IMR-90 (cell line): ENCODE results near the gene MTG1. TPM values are rescaled to one million over a fixed set of nuclear protein-coding genes. Genes with fewer than 3 reads are reported as not detected.

Experiments
- ATAC-seq: fragments of 200-7000 bp; cut with Tn5 transposase; 2 replicates; pipeline ENCODE4 v1.9.1; 2020; ENCODE audit warnings: low read depth, mild to moderate bottlenecking, moderate library complexity
- BruUV-seq: library from RNA; stranded (reverse); fragments of 400-500 nt; replicated peaks from 2 replicates; lab custom pipeline; 2021; lab: Mats Ljungman, UMichigan
- CTCF ChIA-PET: fragments of 300-600 bp; formaldehyde crosslinking; extraction: SDS; loops from one replicate; lab custom pipeline; 2021; ENCODE audit warnings: antibody characterized with exemption; lab: Yijun Ruan, JAX
- POLR2A ChIA-PET: fragments of 300-600 bp; sonication (Branson Sonifier 250); formaldehyde crosslinking; loops from one replicate; lab custom pipeline; 2022; ENCODE audit warnings: antibody characterized with exemption; ENCODE audit not compliant: unreplicated experiment; lab: Charles Lee
- DNase-seq: peaks from one replicate; pipeline ENCODE4 v3.0.0; 2013
- H2AFZ ChIP-seq: replicated peaks from 2 replicates; pipeline ENCODE3; 2013; ENCODE audit warnings: low read length, mild to moderate bottlenecking; ENCODE audit not compliant: poor library complexity
- H2AK5ac ChIP-seq: 2 replicates; pipeline ENCODE4 v1.6.1; 2013; ENCODE audit warnings: low read depth, low read length, inconsistent platforms
- H2AK9ac ChIP-seq: replicated peaks from 2 replicates; pipeline ENCODE3; 2013; ENCODE audit warnings: mild to moderate bottlenecking, low read depth, low read length, moderate library complexity; ENCODE audit not compliant: poor library complexity
- H2BK120ac ChIP-seq: 2 replicates; pipeline ENCODE4 v1.6.1; 2013; ENCODE audit warnings: low read depth, low read length, inconsistent platforms
- H2BK15ac ChIP-seq: 3 replicates; pipeline ENCODE4 v1.6.1; 2013; ENCODE audit warnings: low read depth, low read length, inconsistent platforms
- H2BK20ac ChIP-seq: 2 replicates; pipeline ENCODE4 v1.6.1; 2013; ENCODE audit warnings: low read depth, mild to moderate bottlenecking, inconsistent platforms, low read length, moderate library complexity
- H2BK5ac ChIP-seq: 2 replicates; pipeline ENCODE4 v1.6.1; 2013; ENCODE audit warnings: mild to moderate bottlenecking, low read depth, low read length, inconsistent platforms; ENCODE audit not compliant: poor library complexity, severe bottlenecking
- H3K14ac ChIP-seq: replicated peaks from 2 replicates; pipeline ENCODE4 v1.6.1; 2013; ENCODE audit warnings: low read depth, low read length, inconsistent platforms
- H3K18ac ChIP-seq: 2 replicates; pipeline ENCODE4 v1.6.1; 2013; ENCODE audit warnings: low read depth, low read length, control low read depth
- H3K23ac ChIP-seq: 2 replicates; pipeline ENCODE4 v1.6.1; 2013; ENCODE audit warnings: low read depth, low read length, inconsistent platforms
- H3K27ac ChIP-seq: 2 replicates; pipeline ENCODE4 v1.5.1; 2013; ENCODE audit warnings: mild to moderate bottlenecking, control low read depth, low read length; ENCODE audit not compliant: insufficient read depth
- H3K27me3 ChIP-seq: 2 replicates; pipeline ENCODE4 v1.6.1; 2013; ENCODE audit warnings: low read length; ENCODE audit not compliant: control insufficient read depth, insufficient read depth
- H3K36me3 ChIP-seq: 2 replicates; pipeline ENCODE4 v1.6.1; 2013; ENCODE audit warnings: low read length, mixed read lengths; ENCODE audit not compliant: control insufficient read depth, insufficient read depth
- H3K4ac ChIP-seq: 2 replicates; pipeline ENCODE4 v1.6.1; 2013; ENCODE audit warnings: low read depth, low read length, inconsistent platforms
- H3K4me1 ChIP-seq: 2 replicates; pipeline ENCODE4 v1.6.1; 2013; ENCODE audit warnings: low read length, mixed read lengths; ENCODE audit not compliant: control insufficient read depth, insufficient read depth
- H3K4me2 ChIP-seq: 2 replicates; pipeline ENCODE4 v1.6.1; 2013; ENCODE audit warnings: low read depth, mild to moderate bottlenecking, control low read depth, low read length, moderate library complexity
- H3K4me3 ChIP-seq: 2 replicates; pipeline ENCODE4 v1.5.1; 2013; ENCODE audit warnings: low read depth, mild to moderate bottlenecking, control low read depth, low read length, moderate library complexity; ENCODE audit not compliant: insufficient read depth
- H3K56ac ChIP-seq: 2 replicates; pipeline ENCODE4 v1.6.1; 2013; ENCODE audit warnings: low read length, inconsistent platforms; ENCODE audit not compliant: insufficient read depth; ENCODE audit errors: extremely low read depth
- H3K79me1 ChIP-seq, 2 experiments: 2 replicates each; pipeline ENCODE4 v1.6.1; 2013; ENCODE audit warnings: low read length in 2 of 2, inconsistent platforms in 1 of 2, low read depth in 1 of 2
- H3K9ac ChIP-seq: 2 replicates; pipeline ENCODE4 v1.6.1; 2013; ENCODE audit warnings: low read depth, low read length, control low read depth
- H3K9me1 ChIP-seq: 2 replicates; pipeline ENCODE4 v1.6.1; 2013; ENCODE audit warnings: low read length, inconsistent platforms; ENCODE audit not compliant: insufficient read depth
- H3K9me3 ChIP-seq: 2 replicates; pipeline ENCODE4 v1.6.1; 2013; ENCODE audit warnings: low read length; ENCODE audit not compliant: control insufficient read depth, insufficient read depth
- H4K20me1 ChIP-seq: 2 replicates; pipeline ENCODE4 v1.6.1; 2013; ENCODE audit warnings: low read length, inconsistent platforms; ENCODE audit not compliant: insufficient read depth
- H4K5ac ChIP-seq: 2 replicates; pipeline ENCODE4 v1.6.1; 2013; ENCODE audit warnings: mild to moderate bottlenecking, low read depth, low read length, control low read depth
- H4K8ac ChIP-seq, 2 experiments: 2 replicates each; pipeline ENCODE4 v1.6.1; 2013; ENCODE audit warnings: low read depth in 2 of 2, low read length in 2 of 2, control low read depth in 1 of 2, inconsistent platforms in 1 of 2
- H4K91ac ChIP-seq: 2 replicates; pipeline ENCODE4 v1.6.1; 2013; ENCODE audit warnings: low read depth, low read length, inconsistent platforms; ENCODE audit not compliant: insufficient read depth
- CEBPB ChIP-seq: IDR thresholded peaks from 2 replicates; pipeline ENCODE4 v1.6.1; 2012; ENCODE audit warnings: low read depth, low read length, improper control_type of control experiment
- CHD1 ChIP-seq: IDR thresholded peaks from 2 replicates; pipeline ENCODE4 v1.6.1; 2012; ENCODE audit warnings: low read depth, low read length, improper control_type of control experiment
- ELK1 ChIP-seq: fragments of 150-350 bp; IDR thresholded peaks from 2 replicates; pipeline ENCODE4 v1.6.1; 2016; ENCODE audit warnings: low read depth, mild to moderate bottlenecking, low read length, moderate library complexity, borderline replicate concordance
- FOS ChIP-seq: fragments of 150-350 bp; IDR thresholded peaks from 2 replicates; pipeline ENCODE4 v1.6.1; 2016; ENCODE audit warnings: low read depth, low read length
- MAFK ChIP-seq: IDR thresholded peaks from 2 replicates; pipeline ENCODE4 v1.6.1; 2012; ENCODE audit warnings: low read depth, low read length, improper control_type of control experiment
- MAZ ChIP-seq: IDR thresholded peaks from 2 replicates; pipeline ENCODE4 v1.6.1; 2012; ENCODE audit warnings: low read depth, mild to moderate bottlenecking, low read length, improper control_type of control experiment, moderate library complexity, borderline replicate concordance
- MXI1 ChIP-seq: IDR thresholded peaks from 2 replicates; pipeline ENCODE4 v1.6.1; 2012; ENCODE audit warnings: low read depth, mild to moderate bottlenecking, low read length, moderate library complexity, borderline replicate concordance
- NFE2L2 ChIP-seq: fragments of 150-350 bp; IDR thresholded peaks from 2 replicates; pipeline ENCODE4 v1.6.1; 2016; ENCODE audit warnings: low read depth, mild to moderate bottlenecking, low read length
- POLR2A ChIP-seq: IDR thresholded peaks from 2 replicates; pipeline ENCODE4 v1.6.1; 2012; ENCODE audit warnings: mild to moderate bottlenecking, low read depth, low read length
- RAD21 ChIP-seq: IDR thresholded peaks from 2 replicates; pipeline ENCODE4 v1.6.1; 2012; ENCODE audit warnings: low read length, improper control_type of control experiment
- RCOR1 ChIP-seq: IDR thresholded peaks from 2 replicates; pipeline ENCODE4 v1.6.1; 2012; ENCODE audit warnings: mild to moderate bottlenecking, low read length, improper control_type of control experiment; ENCODE audit not compliant: insufficient replicate concordance
- RFX5 ChIP-seq: IDR thresholded peaks from 2 replicates; pipeline ENCODE4 v1.8.0; 2012; ENCODE audit warnings: low read depth, mild to moderate bottlenecking, low read length, moderate library complexity
- SMC3 ChIP-seq: fragments of 150-350 bp; IDR thresholded peaks from 2 replicates; pipeline ENCODE4 v1.6.1; 2016; ENCODE audit warnings: low read depth, mild to moderate bottlenecking, antibody characterized with exemption, low read length, moderate library complexity
- WGBS, 2 experiments: methylation state at CpG; one replicate each; pipeline versions ENCODE4 v1.1.5 to v1.1.7; 2013; ENCODE audit warnings: missing lambda C conversion rate in 2 of 2; ENCODE audit not compliant: insufficient read length in 1 of 2; ENCODE audit errors: extremely low coverage in 2 of 2; 5-methylcytosine and 5-hydroxymethylcytosine counted together
- dilution Hi-C: fragments of 300-500 bp; cut with HindIII; formaldehyde crosslinking; loops from one replicate; pipeline ENCODE4 v1.14.3; 2018; ENCODE audit warnings: low sequenced_read_pairs; ENCODE audit not compliant: unreplicated experiment
- in situ Hi-C: fragments of 300-500 bp; cut with MboI; formaldehyde crosslinking; loops from 3 replicates; pipeline ENCODE4 v1.14.3; 2019; ENCODE audit warnings: low sequenced_read_pairs, inconsistent platforms, mixed read lengths
- intact Hi-C: fragments of 100-400 bp; cut with micrococcal nuclease; formaldehyde crosslinking; loops from 2 replicates; pipeline ENCODE4 v1.10.0; 2022
- polyA plus RNA-seq, 3 experiments: library from polyadenylated mRNA; depleted of rRNA; stranded (reverse); fragments of >200 nt; gene quantifications; 2 replicates each; pipeline ENCODE4 v1.2.3, GENCODE V29; 2012; ENCODE audit warnings: low replicate concordance in 1 of 3
- total RNA-seq: library from RNA; depleted of rRNA; stranded (reverse); fragments of >200 nt; gene quantifications from 2 replicates; pipeline ENCODE4 v1.2.3, GENCODE V29; 2012

Gene MTG1
- total and polyA plus RNA-seq, 2 of the 4 experiments (the other 2 are of a cell fraction) = 38.5 to 64.8 TPM

GRCh38 chr10:133368153-133368552 lies 25.8 kb upstream of the MTG1 start:
- Histone ChIP-seq H4K91ac (no peak overlapping the region), H3K27ac (no peak overlapping the region), H3K4ac (no peak overlapping the region), H2BK120ac (no peak overlapping the region), H3K36me3 (peaks cover 47% of the 10 kb centered on the region), H3K79me1 (peaks cover 6 to 12% of the 10 kb centered on the region in 2 experiments; a peak in 3 of 4 replicates), H3K18ac (no peak overlapping the region), H2AK5ac (no peak overlapping the region), H3K14ac (no peak overlapping the region), H3K23ac (no peak overlapping the region), H3K27me3 (no peaks in the 10 kb centered on the region), H3K4me3 (no peak overlapping the region), H2BK20ac (no peak overlapping the region), H4K8ac (no peak overlapping the region), H4K20me1 (no peaks in the 10 kb centered on the region), H3K9me1 (no peaks in the 10 kb centered on the region; the same call in 1 of the 2 replicates), H2AFZ (no peak overlapping the region), H4K5ac (no peak overlapping the region), H2BK5ac (no peak overlapping the region), H3K9ac (no peak overlapping the region), H2BK15ac (no peak overlapping the region), H3K4me1 (peaks cover 4% of the 10 kb centered on the region; the same call in 1 of the 2 replicates), H3K56ac (no peak overlapping the region), H2AK9ac (no peak overlapping the region), H3K4me2 (no peak overlapping the region), H3K9me3 (no peaks in the 10 kb centered on the region)
- no peak for TF ChIP-seq SMC3
- no peak for TF ChIP-seq CHD1
- no peak for TF ChIP-seq POLR2A
- TF ChIP-seq ELK1 = no peak
- no peak for TF ChIP-seq RAD21
- TF ChIP-seq NFE2L2 = no peak
- TF ChIP-seq MAFK = no peak
- no peak for TF ChIP-seq RFX5
- no peak for TF ChIP-seq FOS
- no peak for TF ChIP-seq MXI1
- no peak for TF ChIP-seq MAZ
- no peak for TF ChIP-seq RCOR1
- TF ChIP-seq CEBPB = no peak
- ATAC-seq (no peak), DNase-seq (no peak)
- in situ Hi-C loops = no loop called here
- no TSS peak for BruUV-seq
- 83% methylated on average over 3 of the region's 7 CpGs; no CpG with 5 or more reads in 1 of the 2 experiments for WGBS, 2 experiments
- CTCF ChIA-PET = no interaction called here
- intact Hi-C loops = no loop called here
- dilution Hi-C loops = no loop called here
- POLR2A ChIA-PET = no interaction called here
